ENCODE data around the gene SCD. TPM values are rescaled to one million over a fixed set of nuclear protein-coding genes. Genes with fewer than 3 reads are reported as not detected.

Gene SCD
- total and polyA plus RNA-seq, 2 of the 13 experiments (the other 11 are each of a cell fraction or from before 2014, with no cell fraction given): 492 to 512 TPM

- TF ChIP-seq FOXO4 (CRISPR knock-in tag; conservative IDR thresholded peaks at IDR 0.05): no peak
- TF ChIP-seq ZBTB42 (CRISPR knock-in tag; IDR thresholded peaks at IDR 0.05): no peak
- no peak for TF ChIP-seq HMGA1 (CRISPR knock-in tag; conservative IDR thresholded peaks at IDR 0.05)
- TF ChIP-seq CEBPB (IDR thresholded peaks at IDR 0.05; ENCODE audit: borderline replicate concordance, low read depth, low read length): peak; percentile 86
- no peak for TF ChIP-seq NFE2L2 (IDR thresholded peaks at IDR 0.05; ENCODE audit: low read length)
- peak; percentile 21 for TF ChIP-seq ZEB1 (IDR thresholded peaks at IDR 0.05; ENCODE audit: insufficient replicate concordance, low read depth)
- no peak for TF ChIP-seq ADNP (CRISPR knock-in tag; IDR thresholded peaks at IDR 0.05)
- TF ChIP-seq, protein P1, sequence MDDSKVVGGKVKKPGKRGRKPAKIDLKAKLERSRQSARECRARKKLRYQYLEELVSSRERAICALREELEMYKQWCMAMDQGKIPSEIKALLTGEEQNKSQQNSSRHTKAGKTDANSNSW (CRISPR knock-in tag; IDR thresholded peaks at IDR 0.05; ENCODE audit: borderline replicate concordance): no peak
- no peak for TF ChIP-seq U2AF2 (IDR thresholded peaks at IDR 0.05; ENCODE audit: low read depth, low read length)
- 0 out of 2 replicates have a peak, but pooled peaks have one; percentile 39 for TF ChIP-seq RELA (CRISPR knock-in tag; IDR thresholded peaks at IDR 0.05)
- peak; percentile 76; the same call in 1 of the 2 replicates for TF ChIP-seq ZKSCAN5 (CRISPR knock-in tag; IDR thresholded peaks at IDR 0.05)
- peak; percentile 63; the same call in 1 of the 2 replicates for TF ChIP-seq IRF2 (CRISPR knock-in tag; IDR thresholded peaks at IDR 0.05)
- peak; percentile 82 for TF ChIP-seq PATZ1 (CRISPR knock-in tag; IDR thresholded peaks at IDR 0.05)
- peak; percentile 77; the same call in 1 of the 2 replicates for TF ChIP-seq IKZF5 (CRISPR knock-in tag; IDR thresholded peaks at IDR 0.05)
- TF ChIP-seq SMC3 (IDR thresholded peaks at IDR 0.05; ENCODE audit: low read length): no peak
- TF ChIP-seq HOXD1 (CRISPR knock-in tag; IDR thresholded peaks at IDR 0.05): no peak
- no peak for TF ChIP-seq HOXA9 (CRISPR knock-in tag; IDR thresholded peaks at IDR 0.05; ENCODE audit: borderline replicate concordance)
- no peak for TF ChIP-seq IKZF4 (CRISPR knock-in tag; IDR thresholded peaks at IDR 0.05; ENCODE audit: borderline replicate concordance, low read depth, not compliant biosample characterization)
- TF ChIP-seq HMGXB4 (CRISPR knock-in tag; IDR thresholded peaks at IDR 0.05; ENCODE audit: borderline replicate concordance in 1 of 2, low read depth in 1 of 2): no peak
- peak; percentile 42; the same call in 1 of the 2 replicates for TF ChIP-seq ZNF878 (CRISPR knock-in tag; IDR thresholded peaks at IDR 0.05)
- no peak for TF ChIP-seq HNRNPUL1 (IDR thresholded peaks at IDR 0.05; ENCODE audit: low read depth, low read length)
- TF ChIP-seq SAP130 (CRISPR knock-in tag; IDR thresholded peaks at IDR 0.05; ENCODE audit: low read depth): peak; percentile 92
Observed at GRCh38 chr10:100370714-100371481, 23.9 kb downstream of the SCD start (continued).
